Neural progenitor cell (in vitro differentiated cells): ENCODE data around the gene HDDC2.

Experiments
- EZH2 ChIP-seq: fragments of 200-600 bp; sonication (generic); IDR thresholded peaks from 2 replicates; pipeline ENCODE4 v1.6.1; 2017; ENCODE audit warnings: antibody characterized with exemption, mild to moderate bottlenecking, moderate library complexity
- EZH2phosphoT487 ChIP-seq: fragments of 200-600 bp; sonication (generic); IDR thresholded peaks from 2 replicates; pipeline ENCODE4 v1.6.1; 2017; ENCODE audit warnings: antibody characterized with exemption
- TF ChIP-seq, protein P1 (sequence below): fragments of 200-600 bp; sonication (generic); IDR thresholded peaks from 2 replicates; pipeline ENCODE4 v1.5.1; 2017; ENCODE audit warnings: antibody characterized with exemption, mild to moderate bottlenecking

DNA sequence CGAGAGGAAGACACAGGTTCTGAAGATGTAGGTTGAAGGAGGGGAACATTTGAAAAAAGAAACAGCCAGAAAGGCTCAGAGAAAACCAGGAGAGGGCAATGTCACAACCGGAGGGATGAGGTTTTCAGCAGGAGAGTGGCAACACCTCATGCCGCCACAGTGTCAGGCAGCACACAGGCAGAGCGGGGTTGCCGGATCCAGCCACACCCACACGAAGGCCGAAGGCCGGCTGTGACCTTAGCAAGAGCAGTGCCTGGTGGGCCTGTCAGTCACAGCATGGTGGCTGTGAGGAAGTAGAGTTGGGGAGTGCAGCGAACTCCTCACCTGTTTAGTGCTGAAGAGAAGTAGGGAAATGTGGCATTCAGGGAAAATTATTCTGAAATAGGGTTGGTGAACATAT is 14.0 kb downstream of the HDDC2 start:
- TF ChIP-seq, protein P1, sequence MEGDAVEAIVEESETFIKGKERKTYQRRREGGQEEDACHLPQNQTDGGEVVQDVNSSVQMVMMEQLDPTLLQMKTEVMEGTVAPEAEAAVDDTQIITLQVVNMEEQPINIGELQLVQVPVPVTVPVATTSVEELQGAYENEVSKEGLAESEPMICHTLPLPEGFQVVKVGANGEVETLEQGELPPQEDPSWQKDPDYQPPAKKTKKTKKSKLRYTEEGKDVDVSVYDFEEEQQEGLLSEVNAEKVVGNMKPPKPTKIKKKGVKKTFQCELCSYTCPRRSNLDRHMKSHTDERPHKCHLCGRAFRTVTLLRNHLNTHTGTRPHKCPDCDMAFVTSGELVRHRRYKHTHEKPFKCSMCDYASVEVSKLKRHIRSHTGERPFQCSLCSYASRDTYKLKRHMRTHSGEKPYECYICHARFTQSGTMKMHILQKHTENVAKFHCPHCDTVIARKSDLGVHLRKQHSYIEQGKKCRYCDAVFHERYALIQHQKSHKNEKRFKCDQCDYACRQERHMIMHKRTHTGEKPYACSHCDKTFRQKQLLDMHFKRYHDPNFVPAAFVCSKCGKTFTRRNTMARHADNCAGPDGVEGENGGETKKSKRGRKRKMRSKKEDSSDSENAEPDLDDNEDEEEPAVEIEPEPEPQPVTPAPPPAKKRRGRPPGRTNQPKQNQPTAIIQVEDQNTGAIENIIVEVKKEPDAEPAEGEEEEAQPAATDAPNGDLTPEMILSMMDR = no peak
- TF ChIP-seq EZH2 (no peak), EZH2phosphoT487 (no peak)
